ENCODE data around the gene AKAP6. TPM values are rescaled to one million over a fixed set of nuclear protein-coding genes. Genes with fewer than 3 reads are reported as not detected.

The AKAP6 gene
- total RNA-seq, 1 experiment from 2014 or later: 1.9 TPM

DNA sequence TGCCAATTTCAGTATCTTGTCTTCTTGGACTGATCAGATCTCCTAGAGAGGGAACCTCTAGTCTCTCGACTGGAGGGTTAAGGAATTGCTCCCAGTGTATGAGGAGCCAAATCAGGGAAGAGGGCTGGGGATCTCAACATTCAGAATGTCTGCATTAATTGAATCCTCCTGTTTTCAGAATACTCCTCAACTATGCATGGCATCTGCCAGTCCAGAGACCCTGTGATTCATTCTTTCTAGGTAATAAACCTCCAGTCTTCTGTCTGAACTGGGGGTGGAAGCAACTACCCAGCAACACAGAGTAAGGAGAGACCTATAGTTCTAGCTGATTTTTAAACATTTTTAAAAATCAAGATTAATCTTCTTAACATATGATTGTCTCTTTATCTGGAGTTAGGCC, 92.7 kb downstream of the AKAP6 start:
- ATAC-seq: no peak
- no peaks in the 10 kb centered on the region for H3K27me3 ChIP-seq (ENCODE audit: insufficient read depth, low read length)
- TF ChIP-seq FOSL1 (IDR thresholded peaks at IDR 0.05; ENCODE audit: low read depth) (no peak), POLR2AphosphoS5 (IDR thresholded peaks at IDR 0.05; ENCODE audit: low read depth, low read length) (no peak), YY1 (IDR thresholded peaks at IDR 0.05; ENCODE audit: extremely low read depth, insufficient replicate concordance, low read depth, low read length) (no peak), POLR2A (IDR thresholded peaks at IDR 0.05; ENCODE audit: borderline replicate concordance, extremely low read depth, insufficient read depth, insufficient read length) (no peak), EGR1 (IDR thresholded peaks at IDR 0.05; ENCODE audit: low read depth) (no peak), SIN3A (IDR thresholded peaks at IDR 0.05; ENCODE audit: low read depth) (no peak), SRF (IDR thresholded peaks at IDR 0.05; ENCODE audit: low read depth) (no peak), EZH2phosphoT487 (IDR thresholded peaks at IDR 0.05; ENCODE audit: borderline replicate concordance) (no peak), ZFX (IDR thresholded peaks at IDR 0.05) (no peak), CBX3 (IDR thresholded peaks at IDR 0.05; ENCODE audit: low read depth) (no peak), SP1 (IDR thresholded peaks at IDR 0.05; ENCODE audit: low read depth) (no peak), ELF1 (IDR thresholded peaks at IDR 0.05; ENCODE audit: borderline replicate concordance, low read depth) (no peak), RAD21 (IDR thresholded peaks at IDR 0.05; ENCODE audit: low read depth) (no peak), CEBPB (IDR thresholded peaks at IDR 0.05; ENCODE audit: low read depth) (no peak), TCF7L2 (IDR thresholded peaks at IDR 0.05; ENCODE audit: borderline replicate concordance, extremely low read depth, insufficient read depth, insufficient read length) (no peak), ATF3 (IDR thresholded peaks at IDR 0.05) (no peak)
- TF ChIP-seq, protein P1, sequence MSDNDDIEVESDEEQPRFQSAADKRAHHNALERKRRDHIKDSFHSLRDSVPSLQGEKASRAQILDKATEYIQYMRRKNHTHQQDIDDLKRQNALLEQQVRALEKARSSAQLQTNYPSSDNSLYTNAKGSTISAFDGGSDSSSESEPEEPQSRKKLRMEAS (IDR thresholded peaks at IDR 0.05): no peak
- TF ChIP-seq, protein P2, sequence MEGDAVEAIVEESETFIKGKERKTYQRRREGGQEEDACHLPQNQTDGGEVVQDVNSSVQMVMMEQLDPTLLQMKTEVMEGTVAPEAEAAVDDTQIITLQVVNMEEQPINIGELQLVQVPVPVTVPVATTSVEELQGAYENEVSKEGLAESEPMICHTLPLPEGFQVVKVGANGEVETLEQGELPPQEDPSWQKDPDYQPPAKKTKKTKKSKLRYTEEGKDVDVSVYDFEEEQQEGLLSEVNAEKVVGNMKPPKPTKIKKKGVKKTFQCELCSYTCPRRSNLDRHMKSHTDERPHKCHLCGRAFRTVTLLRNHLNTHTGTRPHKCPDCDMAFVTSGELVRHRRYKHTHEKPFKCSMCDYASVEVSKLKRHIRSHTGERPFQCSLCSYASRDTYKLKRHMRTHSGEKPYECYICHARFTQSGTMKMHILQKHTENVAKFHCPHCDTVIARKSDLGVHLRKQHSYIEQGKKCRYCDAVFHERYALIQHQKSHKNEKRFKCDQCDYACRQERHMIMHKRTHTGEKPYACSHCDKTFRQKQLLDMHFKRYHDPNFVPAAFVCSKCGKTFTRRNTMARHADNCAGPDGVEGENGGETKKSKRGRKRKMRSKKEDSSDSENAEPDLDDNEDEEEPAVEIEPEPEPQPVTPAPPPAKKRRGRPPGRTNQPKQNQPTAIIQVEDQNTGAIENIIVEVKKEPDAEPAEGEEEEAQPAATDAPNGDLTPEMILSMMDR (IDR thresholded peaks at IDR 0.05 in 2 of 3, conservative IDR thresholded peaks at IDR 0.05 in 1 of 3; ENCODE audit: borderline replicate concordance in 1 of 3, insufficient read depth in 1 of 3, low read depth in 2 of 3, low read length in 2 of 3): no peak
- peaks cover 14 to 16% of the 10 kb centered on the region in 2 experiments for H3K4me1 ChIP-seq (ENCODE audit: control insufficient read depth in 1 of 2, insufficient read depth in 2 of 2, low read length in 2 of 2)
- H3K27ac ChIP-seq (ENCODE audit: low read depth, low read length): no peak overlapping the region
- H3K9me2 ChIP-seq (ENCODE audit: insufficient read depth): no peaks in the 10 kb centered on the region
- DNase-seq (ENCODE audit: low read depth, low spot score): no peak
- POLR2A ChIA-PET: no interaction called here
- H3K36me3 ChIP-seq (ENCODE audit: control insufficient read depth in 1 of 2, insufficient read depth in 2 of 2, low read length in 2 of 2): no peaks in the 10 kb centered on the region
- CTCF ChIA-PET: no interaction called here
- RAD21 ChIA-PET (ENCODE audit: low non-redundant PET in 1 of 2, low total read pairs in 2 of 2, uncharacterized antibody in 2 of 2, unreplicated experiment in 2 of 2): no interaction called here
- H3K4me2 ChIP-seq (ENCODE audit: low read length): no peak overlapping the region
- H3K9me3 ChIP-seq (ENCODE audit: control insufficient read depth in 1 of 2, insufficient read depth in 1 of 2, low read depth in 1 of 2, low read length in 2 of 2): peaks cover 3 to 11% of the 10 kb centered on the region in 2 experiments; a peak in 3 of 4 replicates
- no peak overlapping the region for H2AFZ ChIP-seq (ENCODE audit: low read depth, low read length, poor library complexity, severe bottlenecking)
- H3K9ac ChIP-seq (ENCODE audit: low read length): no peak overlapping the region
- BruUV-seq (replicated peaks): no TSS peak
- no peaks in the 10 kb centered on the region for H4K20me1 ChIP-seq (ENCODE audit: insufficient read depth)
- intact Hi-C loops (cut with micrococcal nuclease): no loop called here
- H3K79me2 ChIP-seq (ENCODE audit: insufficient read depth, low read length): no peaks in the 10 kb centered on the region
- no peak overlapping the region for H3K4me3 ChIP-seq (replicated peaks in 1 of 2; ENCODE audit: low read depth in 1 of 2, low read length in 2 of 2)
